ENCODE results near the gene KYAT1. TPM values are rescaled to one million over a fixed set of nuclear protein-coding genes. Genes with fewer than 3 reads are reported as not detected.

KYAT1 gene
- total RNA-seq, 2 donors from 2014 or later: 13.6 to 25.3 TPM

DNA sequence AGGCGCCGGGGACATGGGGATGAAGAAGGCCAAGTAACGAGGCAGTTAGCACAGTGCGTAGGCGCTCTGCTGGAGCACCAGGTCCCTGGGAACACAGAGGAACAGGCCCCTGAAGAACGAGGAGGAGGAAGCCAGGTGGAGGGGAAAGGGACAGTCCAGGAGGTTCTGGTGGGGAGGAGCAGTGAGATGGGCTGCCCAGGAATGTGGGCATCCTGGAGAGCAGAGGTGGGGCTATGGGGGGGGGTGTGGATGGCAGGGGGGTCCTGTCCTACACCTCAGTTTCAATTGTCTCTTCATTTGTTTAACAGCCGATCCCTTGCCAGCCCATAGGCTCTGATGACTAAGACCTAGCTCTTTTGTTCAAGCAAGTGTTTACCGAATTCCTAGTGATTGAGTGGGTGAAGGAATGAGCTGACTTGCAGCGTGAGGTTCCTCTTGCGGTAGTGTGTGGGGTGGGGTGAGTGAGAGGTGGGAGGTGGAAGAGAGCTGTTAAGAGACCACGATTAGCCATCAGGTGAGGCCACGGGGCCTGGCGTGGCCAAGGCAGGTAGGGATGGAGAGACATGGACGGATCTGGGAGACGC, 30.6 kb upstream of the KYAT1 start:
- Mint-ChIP-seq H3K27ac (peak overlapping the region; percentile 92), H3K4me3 (peak overlapping the region; percentile 19), H3K9me3 (no peaks in the 10 kb centered on the region), H3K36me3 (ENCODE audit: low read depth) (peaks cover 50% of the 10 kb centered on the region), H3K27me3 (ENCODE audit: insufficient read depth) (no peaks in the 10 kb centered on the region), H3K4me1 (peaks cover 26% of the 10 kb centered on the region)
- Histone ChIP-seq H3K4me3 (ENCODE audit: low read length) (no peak overlapping the region), H3K27me3 (ENCODE audit: control insufficient read depth, insufficient read depth, low read length, poor library complexity, severe bottlenecking) (no peaks in the 10 kb centered on the region), H3K9ac (ENCODE audit: extremely low read depth, low read length, poor library complexity, severe bottlenecking) (peak overlapping the region; percentile 26), H3K9me3 (ENCODE audit: control insufficient read depth, low read length) (no peaks in the 10 kb centered on the region), H3K36me3 (ENCODE audit: control insufficient read depth, insufficient read depth, low read length) (peaks cover 80% of the 10 kb centered on the region), H3K27ac (ENCODE audit: low read depth, low read length) (peak overlapping the region; percentile 30), H3K4me1 (ENCODE audit: control insufficient read depth, insufficient read depth, low read length) (peaks cover 16% of the 10 kb centered on the region)
- peak; percentile 89 for DNase-seq
- TF ChIP-seq, protein P1, sequence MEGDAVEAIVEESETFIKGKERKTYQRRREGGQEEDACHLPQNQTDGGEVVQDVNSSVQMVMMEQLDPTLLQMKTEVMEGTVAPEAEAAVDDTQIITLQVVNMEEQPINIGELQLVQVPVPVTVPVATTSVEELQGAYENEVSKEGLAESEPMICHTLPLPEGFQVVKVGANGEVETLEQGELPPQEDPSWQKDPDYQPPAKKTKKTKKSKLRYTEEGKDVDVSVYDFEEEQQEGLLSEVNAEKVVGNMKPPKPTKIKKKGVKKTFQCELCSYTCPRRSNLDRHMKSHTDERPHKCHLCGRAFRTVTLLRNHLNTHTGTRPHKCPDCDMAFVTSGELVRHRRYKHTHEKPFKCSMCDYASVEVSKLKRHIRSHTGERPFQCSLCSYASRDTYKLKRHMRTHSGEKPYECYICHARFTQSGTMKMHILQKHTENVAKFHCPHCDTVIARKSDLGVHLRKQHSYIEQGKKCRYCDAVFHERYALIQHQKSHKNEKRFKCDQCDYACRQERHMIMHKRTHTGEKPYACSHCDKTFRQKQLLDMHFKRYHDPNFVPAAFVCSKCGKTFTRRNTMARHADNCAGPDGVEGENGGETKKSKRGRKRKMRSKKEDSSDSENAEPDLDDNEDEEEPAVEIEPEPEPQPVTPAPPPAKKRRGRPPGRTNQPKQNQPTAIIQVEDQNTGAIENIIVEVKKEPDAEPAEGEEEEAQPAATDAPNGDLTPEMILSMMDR (conservative IDR thresholded peaks at IDR 0.05): no peak
- 72 to 82% methylated on average over 8 to 15 of the region's 15 CpGs for WGBS, 2 experiments (ENCODE audit: insufficient coverage in 1 of 2, insufficient read length in 1 of 2)

DNA sequence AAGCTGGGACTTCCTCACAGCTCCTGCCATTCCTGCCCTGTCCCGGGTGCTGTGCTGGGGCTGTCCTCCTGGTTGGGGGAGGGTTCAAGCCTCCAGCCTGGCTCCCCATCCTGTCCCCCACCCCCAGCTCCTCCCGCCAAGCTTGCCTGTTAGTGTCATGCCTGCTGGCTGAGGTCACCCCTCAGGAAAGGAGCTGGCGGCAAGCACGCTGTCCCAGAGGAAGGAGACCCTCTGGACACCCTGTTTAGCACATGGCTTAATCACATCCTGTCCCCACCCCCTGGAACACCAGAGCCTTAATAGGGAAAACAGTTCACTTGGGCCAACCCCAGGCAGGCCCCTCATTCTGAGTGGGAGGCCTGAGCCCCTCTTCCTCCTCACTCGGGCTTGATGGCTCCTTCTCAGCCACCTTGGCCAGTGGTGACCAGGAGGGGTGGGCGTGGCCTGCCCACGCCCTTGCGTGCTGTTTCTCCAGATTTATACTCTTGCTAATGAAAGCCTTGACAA, 29.8 kb upstream of the KYAT1 start:
- Mint-ChIP-seq H3K4me1 (peaks cover 26% of the 10 kb centered on the region), H3K9me3 (no peaks in the 10 kb centered on the region), H3K27me3 (ENCODE audit: insufficient read depth) (no peaks in the 10 kb centered on the region), H3K4me3 (peak overlapping the region; percentile 19), H3K27ac (peak overlapping the region; percentile 92), H3K36me3 (ENCODE audit: low read depth) (peaks cover 48% of the 10 kb centered on the region)
- H3K9me3 ChIP-seq (ENCODE audit: control insufficient read depth, low read length): no peaks in the 10 kb centered on the region
- 73 to 81% methylated on average over 4 to 8 of the region's 8 CpGs for WGBS, 2 experiments (ENCODE audit: insufficient coverage in 1 of 2, insufficient read length in 1 of 2)
- no peak overlapping the region for H3K4me3 ChIP-seq (ENCODE audit: low read length)
- no peak overlapping the region for H3K9ac ChIP-seq (ENCODE audit: extremely low read depth, low read length, poor library complexity, severe bottlenecking)
- H3K4me1 ChIP-seq (ENCODE audit: control insufficient read depth, insufficient read depth, low read length): peaks cover 16% of the 10 kb centered on the region
- H3K27ac ChIP-seq (ENCODE audit: low read depth, low read length): peak overlapping the region; percentile 30
- H3K27me3 ChIP-seq (ENCODE audit: control insufficient read depth, insufficient read depth, low read length, poor library complexity, severe bottlenecking): no peaks in the 10 kb centered on the region
- peak; percentile 87 for DNase-seq
- TF ChIP-seq, protein P1 (conservative IDR thresholded peaks at IDR 0.05): no peak
- peaks cover 75% of the 10 kb centered on the region for H3K36me3 ChIP-seq (ENCODE audit: control insufficient read depth, insufficient read depth, low read length)

DNA sequence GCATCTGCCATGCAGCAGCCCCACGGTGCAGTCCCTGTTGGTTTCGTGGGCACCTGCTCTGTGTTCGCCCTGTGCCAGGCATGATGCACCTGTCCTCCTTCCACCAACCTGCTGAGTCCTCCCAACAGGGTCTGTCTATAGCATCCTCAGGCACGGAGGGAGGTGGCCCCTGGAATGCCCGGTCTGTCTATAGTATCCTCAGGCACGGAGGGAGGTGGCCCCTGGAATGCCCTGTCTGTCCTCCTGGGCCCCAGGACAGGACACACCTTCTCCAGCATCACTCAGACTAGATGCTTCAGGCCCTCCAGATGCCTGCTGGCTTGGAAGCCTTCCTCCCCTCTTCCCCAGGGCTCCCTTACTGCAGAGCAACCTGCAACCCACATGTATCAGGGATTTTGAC, 29.2 kb upstream of the KYAT1 start:
- Histone ChIP-seq H3K4me3 (ENCODE audit: low read length) (no peak overlapping the region), H3K27ac (ENCODE audit: low read depth, low read length) (no peak overlapping the region), H3K36me3 (ENCODE audit: control insufficient read depth, insufficient read depth, low read length) (peaks cover 69% of the 10 kb centered on the region), H3K4me1 (ENCODE audit: control insufficient read depth, insufficient read depth, low read length) (peaks cover 16% of the 10 kb centered on the region), H3K9ac (ENCODE audit: extremely low read depth, low read length, poor library complexity, severe bottlenecking) (no peak overlapping the region), H3K9me3 (ENCODE audit: control insufficient read depth, low read length) (no peaks in the 10 kb centered on the region), H3K27me3 (ENCODE audit: control insufficient read depth, insufficient read depth, low read length, poor library complexity, severe bottlenecking) (no peaks in the 10 kb centered on the region)
- DNase-seq: peak; percentile 53
- Mint-ChIP-seq H3K27ac (peak overlapping the region; percentile 92), H3K36me3 (ENCODE audit: low read depth) (peaks cover 46% of the 10 kb centered on the region), H3K4me3 (no peak overlapping the region), H3K27me3 (ENCODE audit: insufficient read depth) (no peaks in the 10 kb centered on the region), H3K9me3 (no peaks in the 10 kb centered on the region), H3K4me1 (peaks cover 26% of the 10 kb centered on the region)
- TF ChIP-seq, protein P1 (conservative IDR thresholded peaks at IDR 0.05): no peak
- WGBS, 2 experiments (ENCODE audit: insufficient coverage in 1 of 2, insufficient read length in 1 of 2): 92 to 100% methylated on average over 3 to 6 of the region's 6 CpGs
